Anterior cingulate cortex (tissue), 58 donors: ENCODE measurements around the gene ATF6.

ENCODE experiments used
- DNase-seq, 58 donors: peaks; one replicate each; lab custom pipeline; 2025; lab: John Stamatoyannopoulos, UW

ATF6 gene

GRCh38 chr1:161954050-161954449 is 187.9 kb downstream of the ATF6 start:
- DNase-seq, result no peak

GRCh38 chr1:161954466-161954865 is 188.3 kb downstream of the ATF6 start:
- no peak for DNase-seq

- DNase-seq, result no peak
Measured at GRCh38 chr1:161955606-161956005, 189.5 kb downstream of the ATF6 start.

- DNase-seq, result no peak
Measured at GRCh38 chr1:161956097-161956496, 190.0 kb downstream of the ATF6 start.

GRCh38 chr1:161956930-161957329 is 190.8 kb downstream of the ATF6 start:
- no peak for DNase-seq

- peak in 19 of 58 donors; percentile 5 to 65 (median 20) for DNase-seq
Measured at GRCh38 chr1:161958425-161958824, 192.3 kb downstream of the ATF6 start.

GRCh38 chr1:161962091-161962887 is 196.2 kb downstream of the ATF6 start:
- peak in 1 of 58 donors; percentile 4 for DNase-seq

- DNase-seq, result no peak
Measured at GRCh38 chr1:161966067-161966466, 199.9 kb downstream of the ATF6 start.

- DNase-seq, result no peak
Measured at GRCh38 chr1:161970036-161970435, 203.9 kb downstream of the ATF6 start.

- no peak for DNase-seq
Measured at GRCh38 chr1:161970633-161971032, 204.5 kb downstream of the ATF6 start.

- no peak for DNase-seq
Measured at GRCh38 chr1:161972828-161973227, 206.7 kb downstream of the ATF6 start.

GRCh38 chr1:161973924-161974845 is 208.1 kb downstream of the ATF6 start:
- peak in 12 of 58 donors; percentile 5 to 44 (median 21) for DNase-seq

- DNase-seq, result no peak
Measured at GRCh38 chr1:161978011-161978790, 212.1 kb downstream of the ATF6 start.

- DNase-seq, result no peak
Measured at GRCh38 chr1:161981126-161981525, 215.0 kb downstream of the ATF6 start.

GRCh38 chr1:161981735-161982506 is 215.8 kb downstream of the ATF6 start:
- DNase-seq, result no peak

- no peak for DNase-seq
Measured at GRCh38 chr1:161982507-161982895, 216.4 kb downstream of the ATF6 start.

- DNase-seq, result no peak
Measured at GRCh38 chr1:161982917-161983316, 216.8 kb downstream of the ATF6 start.

- peak in 3 of 58 donors; percentile 12 to 20 (median 15) for DNase-seq
Measured at GRCh38 chr1:161983725-161984124, 217.6 kb downstream of the ATF6 start.

- DNase-seq, result no peak
Measured at GRCh38 chr1:161985301-161985822, 219.2 kb downstream of the ATF6 start.
